SH-SY5Y (cell line): ENCODE data around the gene DEFB129.

ENCODE experiments used
- GATA2 ChIP-seq: IDR thresholded peaks from 2 replicates; pipeline ENCODE4 v1.6.1; 2011; ENCODE audit warnings: mild to moderate bottlenecking, low read depth, low read length
- GATA3 ChIP-seq: IDR thresholded peaks from 2 replicates; pipeline ENCODE4 v1.6.1; 2011; ENCODE audit warnings: low read depth, mild to moderate bottlenecking, low read length, moderate library complexity

- no peak for TF ChIP-seq GATA3
- TF ChIP-seq GATA2, result no peak
Measured at GRCh38 chr20:258269-258858, 31.3 kb downstream of the DEFB129 start.
